Panc1 (cell line): ENCODE measurements around the gene ARPC4. TPM values are rescaled to one million over a fixed set of nuclear protein-coding genes. Genes with fewer than 3 reads are reported as not detected.

ENCODE experiments used
- ATAC-seq: fragments of 200-7000 bp; cut with Tn5 transposase; 2 replicates; pipeline ENCODE4 v1.9.1; 2020; ENCODE audit warnings: mild to moderate bottlenecking, moderate library complexity
- BruUV-seq: library from RNA; stranded (reverse); fragments of 400-500 nt; replicated peaks from 2 replicates; lab custom pipeline; 2021; lab: Mats Ljungman, UMichigan
- CTCF ChIA-PET: fragments of 300-600 bp; sonication (Branson Sonifier 250); formaldehyde crosslinking; loops from one replicate; lab custom pipeline; 2022; ENCODE audit warnings: antibody characterized with exemption; lab: Charles Lee
- POLR2A ChIA-PET: fragments of 300-600 bp; sonication (Branson Sonifier 250); formaldehyde crosslinking; loops from one replicate; lab custom pipeline; 2022; ENCODE audit warnings: antibody characterized with exemption; lab: Charles Lee
- DNase-seq: peaks from one replicate; pipeline ENCODE4 v3.0.0-alpha.2; 2010; ENCODE audit warnings: low read depth, low spot score
- H3K27ac ChIP-seq: 2 replicates; pipeline ENCODE4 v1.5.1; 2011; ENCODE audit warnings: mild to moderate bottlenecking, low read length, inconsistent platforms
- H3K27me3 ChIP-seq: fragments of 200-500 bp; sonication (Bioruptor generic); 2 replicates; pipeline ENCODE4 v1.6.0; 2014; ENCODE audit warnings: low read length, inconsistent platforms; ENCODE audit not compliant: control insufficient read depth, insufficient read depth
- H3K36me3 ChIP-seq: fragments of 200-500 bp; sonication (Bioruptor generic); 2 replicates; pipeline ENCODE4 v1.5.1; 2014; ENCODE audit warnings: inconsistent platforms, mild to moderate bottlenecking, low read length, moderate library complexity; ENCODE audit not compliant: control insufficient read depth, insufficient read depth
- H3K4me1 ChIP-seq: 2 replicates; pipeline ENCODE4 v1.5.1; 2011; ENCODE audit warnings: inconsistent platforms, mild to moderate bottlenecking, low read length, moderate library complexity; ENCODE audit not compliant: control insufficient read depth, insufficient read depth
- H3K4me3 ChIP-seq, 2 experiments: 2 replicates each; pipeline ENCODE4 v1.5.1; 2011 to 2012; ENCODE audit warnings: low read depth in 2 of 2, low read length in 2 of 2, mild to moderate bottlenecking in 2 of 2, inconsistent platforms in 1 of 2, moderate library complexity in 1 of 2
- H3K9me3 ChIP-seq: fragments of 200-500 bp; sonication (Bioruptor generic); 2 replicates; pipeline ENCODE4 v1.5.1; 2014; ENCODE audit warnings: low read depth, mild to moderate bottlenecking, inconsistent platforms, low read length, moderate library complexity; ENCODE audit not compliant: control insufficient read depth, insufficient read depth
- POLR2AphosphoS5 ChIP-seq: IDR thresholded peaks from 2 replicates; pipeline ENCODE4 v1.6.1; 2012; ENCODE audit warnings: mild to moderate bottlenecking, low read depth, low read length, moderate library complexity
- SIN3A ChIP-seq: IDR thresholded peaks from 2 replicates; pipeline ENCODE4 v1.6.1; 2012; ENCODE audit warnings: low read depth, mild to moderate bottlenecking, low read length, moderate library complexity, borderline replicate concordance; ENCODE audit not compliant: insufficient read depth
- TCF7L2 ChIP-seq: IDR thresholded peaks from 2 replicates; pipeline ENCODE4 v1.6.1; 2011; ENCODE audit warnings: mild to moderate bottlenecking, low read depth, low read length, inconsistent platforms
- in situ Hi-C: cut with HindIII; loops from 2 replicates; pipeline ENCODE4 v1.10.0; 2016; ENCODE audit warnings: low sequenced_read_pairs, low pct_unique_long_range_greater_than_20kb
- intact Hi-C: fragments of 100-400 bp; cut with micrococcal nuclease; formaldehyde crosslinking; loops from one replicate; pipeline ENCODE4 v1.10.0; 2022; ENCODE audit not compliant: unreplicated experiment
- total RNA-seq: library from RNA; stranded (reverse); gene quantifications from one replicate; pipeline ENCODE4 v1.2.1, GENCODE V29; 2021; ENCODE audit not compliant: unreplicated experiment
- TF ChIP-seq, protein P1 (sequence below): fragments of 450-650 bp; IDR thresholded peaks from 2 replicates; pipeline ENCODE4 v1.5.1; 2017; ENCODE audit warnings: mild to moderate bottlenecking
- TF ChIP-seq, protein P2 (sequence below), 2 experiments: IDR thresholded peaks; 2 replicates each; pipeline ENCODE4 v1.6.1; 2011 to 2012; ENCODE audit warnings: low read depth in 2 of 2, control low read depth in 1 of 2, low read length in 1 of 2, mild to moderate bottlenecking in 1 of 2, moderate library complexity in 1 of 2; ENCODE audit not compliant: insufficient read depth in 1 of 2

Gene ARPC4
- total RNA-seq, 1 experiment from 2014 or later = 117 TPM

DNA sequence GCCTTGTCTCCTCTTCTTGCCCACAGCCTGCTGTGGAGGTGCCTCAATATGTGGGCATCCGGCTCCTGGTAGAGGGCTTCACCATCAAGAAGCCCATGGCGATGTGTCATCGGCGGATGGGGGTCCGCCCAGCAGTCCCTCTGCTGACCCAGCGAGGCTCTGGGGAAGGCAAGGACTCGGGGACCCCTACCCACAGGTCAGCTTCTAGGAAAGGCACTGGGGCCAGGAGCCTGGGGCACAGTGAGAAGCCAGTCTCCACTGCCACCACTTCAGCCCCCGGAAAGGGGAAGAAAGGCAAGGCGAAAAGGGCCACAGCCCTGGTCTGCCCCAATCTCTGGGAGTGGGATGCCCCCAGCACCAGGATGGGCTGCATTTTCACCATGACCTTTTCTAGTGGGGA, 40.2 kb downstream of the ARPC4 start:
- ChIA-PET POLR2A (no interaction called here), CTCF (no interaction called here)
- no peaks in the 10 kb centered on the region for H3K27me3 ChIP-seq
- no peak for DNase-seq
- intact Hi-C loops (no loop called here), in situ Hi-C loops (no loop called here)
- no peaks in the 10 kb centered on the region for H3K9me3 ChIP-seq
- no TSS peak for BruUV-seq
- H3K36me3 ChIP-seq = no peaks in the 10 kb centered on the region
- TF ChIP-seq TCF7L2 (no peak), POLR2AphosphoS5 (no peak)
- TF ChIP-seq, protein P1, sequence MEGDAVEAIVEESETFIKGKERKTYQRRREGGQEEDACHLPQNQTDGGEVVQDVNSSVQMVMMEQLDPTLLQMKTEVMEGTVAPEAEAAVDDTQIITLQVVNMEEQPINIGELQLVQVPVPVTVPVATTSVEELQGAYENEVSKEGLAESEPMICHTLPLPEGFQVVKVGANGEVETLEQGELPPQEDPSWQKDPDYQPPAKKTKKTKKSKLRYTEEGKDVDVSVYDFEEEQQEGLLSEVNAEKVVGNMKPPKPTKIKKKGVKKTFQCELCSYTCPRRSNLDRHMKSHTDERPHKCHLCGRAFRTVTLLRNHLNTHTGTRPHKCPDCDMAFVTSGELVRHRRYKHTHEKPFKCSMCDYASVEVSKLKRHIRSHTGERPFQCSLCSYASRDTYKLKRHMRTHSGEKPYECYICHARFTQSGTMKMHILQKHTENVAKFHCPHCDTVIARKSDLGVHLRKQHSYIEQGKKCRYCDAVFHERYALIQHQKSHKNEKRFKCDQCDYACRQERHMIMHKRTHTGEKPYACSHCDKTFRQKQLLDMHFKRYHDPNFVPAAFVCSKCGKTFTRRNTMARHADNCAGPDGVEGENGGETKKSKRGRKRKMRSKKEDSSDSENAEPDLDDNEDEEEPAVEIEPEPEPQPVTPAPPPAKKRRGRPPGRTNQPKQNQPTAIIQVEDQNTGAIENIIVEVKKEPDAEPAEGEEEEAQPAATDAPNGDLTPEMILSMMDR = no peak
- TF ChIP-seq, protein P2, sequence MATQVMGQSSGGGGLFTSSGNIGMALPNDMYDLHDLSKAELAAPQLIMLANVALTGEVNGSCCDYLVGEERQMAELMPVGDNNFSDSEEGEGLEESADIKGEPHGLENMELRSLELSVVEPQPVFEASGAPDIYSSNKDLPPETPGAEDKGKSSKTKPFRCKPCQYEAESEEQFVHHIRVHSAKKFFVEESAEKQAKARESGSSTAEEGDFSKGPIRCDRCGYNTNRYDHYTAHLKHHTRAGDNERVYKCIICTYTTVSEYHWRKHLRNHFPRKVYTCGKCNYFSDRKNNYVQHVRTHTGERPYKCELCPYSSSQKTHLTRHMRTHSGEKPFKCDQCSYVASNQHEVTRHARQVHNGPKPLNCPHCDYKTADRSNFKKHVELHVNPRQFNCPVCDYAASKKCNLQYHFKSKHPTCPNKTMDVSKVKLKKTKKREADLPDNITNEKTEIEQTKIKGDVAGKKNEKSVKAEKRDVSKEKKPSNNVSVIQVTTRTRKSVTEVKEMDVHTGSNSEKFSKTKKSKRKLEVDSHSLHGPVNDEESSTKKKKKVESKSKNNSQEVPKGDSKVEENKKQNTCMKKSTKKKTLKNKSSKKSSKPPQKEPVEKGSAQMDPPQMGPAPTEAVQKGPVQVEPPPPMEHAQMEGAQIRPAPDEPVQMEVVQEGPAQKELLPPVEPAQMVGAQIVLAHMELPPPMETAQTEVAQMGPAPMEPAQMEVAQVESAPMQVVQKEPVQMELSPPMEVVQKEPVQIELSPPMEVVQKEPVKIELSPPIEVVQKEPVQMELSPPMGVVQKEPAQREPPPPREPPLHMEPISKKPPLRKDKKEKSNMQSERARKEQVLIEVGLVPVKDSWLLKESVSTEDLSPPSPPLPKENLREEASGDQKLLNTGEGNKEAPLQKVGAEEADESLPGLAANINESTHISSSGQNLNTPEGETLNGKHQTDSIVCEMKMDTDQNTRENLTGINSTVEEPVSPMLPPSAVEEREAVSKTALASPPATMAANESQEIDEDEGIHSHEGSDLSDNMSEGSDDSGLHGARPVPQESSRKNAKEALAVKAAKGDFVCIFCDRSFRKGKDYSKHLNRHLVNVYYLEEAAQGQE (IDR thresholded peaks at IDR 0.05; ENCODE audit: insufficient read depth in 1 of 2, low read depth in 2 of 2, low read length in 1 of 2) = no peak
- H3K27ac ChIP-seq = no peak overlapping the region
- no peak for ATAC-seq
- no peak overlapping the region for H3K4me3 ChIP-seq
- H3K4me1 ChIP-seq = no peaks in the 10 kb centered on the region

DNA sequence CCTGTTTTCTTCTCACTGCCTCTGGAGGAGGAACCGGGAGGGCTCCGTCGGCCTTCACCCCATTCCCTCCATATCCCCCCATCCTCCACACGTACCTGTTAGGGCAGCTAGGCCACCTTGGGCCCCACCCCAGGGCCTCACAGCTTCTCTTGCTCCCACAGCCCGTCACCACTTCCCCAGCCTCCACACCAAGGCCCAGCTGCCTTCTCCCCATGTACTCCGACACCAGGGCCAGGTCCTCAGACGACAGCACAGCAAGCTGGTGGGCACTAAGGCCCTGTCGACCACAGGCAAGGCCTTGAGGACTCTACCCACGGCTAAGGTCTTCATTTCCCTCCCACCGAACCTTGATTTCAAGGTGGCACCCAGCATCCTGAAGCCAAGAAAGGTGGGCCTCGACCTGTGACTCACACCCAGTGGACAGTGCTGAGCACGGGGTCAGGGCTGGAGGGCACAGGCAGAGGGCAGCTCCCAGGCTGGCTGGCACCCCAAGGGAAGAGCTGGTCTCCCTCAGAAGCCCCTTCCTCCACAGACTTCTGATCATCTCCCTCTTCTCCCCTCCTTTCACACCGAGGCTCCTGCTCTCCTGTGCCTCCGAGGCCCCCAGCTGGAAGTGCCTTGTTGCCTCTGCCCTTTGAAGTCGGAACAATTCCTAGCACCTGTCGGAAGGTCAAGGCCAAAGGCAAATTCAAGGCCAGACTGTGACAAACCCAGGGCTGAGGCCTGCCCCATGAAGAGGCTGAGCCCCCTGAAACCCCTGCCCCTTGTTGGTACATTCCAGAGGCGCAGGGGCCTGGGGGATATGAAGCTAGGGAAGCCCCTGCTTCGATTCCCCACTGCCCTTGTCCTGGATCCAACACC, 41.9 kb downstream of the ARPC4 start:
- Histone ChIP-seq H3K36me3 (no peaks in the 10 kb centered on the region), H3K9me3 (no peaks in the 10 kb centered on the region), H3K27ac (no peak overlapping the region), H3K4me1 (no peaks in the 10 kb centered on the region), H3K4me3 (no peak overlapping the region), H3K27me3 (no peaks in the 10 kb centered on the region)
- in situ Hi-C loops = no loop called here
- no TSS peak for BruUV-seq
- TF ChIP-seq, protein P1 = no peak
- no peak for TF ChIP-seq POLR2AphosphoS5
- TF ChIP-seq, protein P2 (IDR thresholded peaks at IDR 0.05; ENCODE audit: insufficient read depth in 1 of 2, low read depth in 2 of 2, low read length in 1 of 2) = no peak
- TF ChIP-seq SIN3A = no peak
- TF ChIP-seq TCF7L2 = no peak
- intact Hi-C loops = no loop called here
- CTCF ChIA-PET = no interaction called here
- no peak for DNase-seq
- POLR2A ChIA-PET = no interaction called here
- no peak for ATAC-seq
